K562 (cell line): ENCODE results near the gene VPS11. TPM values are rescaled to one million over a fixed set of nuclear protein-coding genes. Genes with fewer than 3 reads are reported as not detected.
A peak's percentile ranks its signal among the peaks of the same experiment; 100 is the strongest.

Source experiments
- ATF1 ChIP-seq, 2 experiments: fragments of 450-650 bp in 1 of 2; IDR thresholded peaks; 2 replicates each; pipeline ENCODE4 v1.6.1; 2016; ENCODE audit warnings: missing compliant biosample characterization in 1 of 2, missing genetic modification characterization in 1 of 2
- BRD4 ChIP-seq: fragments of 200-600 bp; sonication (generic); IDR thresholded peaks from 2 replicates; pipeline ENCODE4 v1.6.1; 2017; ENCODE audit warnings: inconsistent platforms
- CREB3L1 ChIP-seq: fragments of 450-650 bp; IDR thresholded peaks from 2 replicates; pipeline ENCODE4 v1.6.1; 2014; ENCODE audit warnings: low read depth, mild to moderate bottlenecking, moderate library complexity, borderline replicate concordance
- CTCF ChIP-seq, 3 experiments: IDR thresholded peaks in 2 of 3; conservative IDR thresholded peaks in 1 of 3; 2 replicates each; pipeline ENCODE4 v1.5.1; 2011 to 2012; ENCODE audit warnings: low read length in 3 of 3, mild to moderate bottlenecking in 3 of 3, control low read depth in 2 of 3, improper control_type of control experiment in 1 of 3, inconsistent platforms in 1 of 3, low read depth in 1 of 3, mixed read lengths in 1 of 3, moderate library complexity in 1 of 3; ENCODE audit not compliant: insufficient read depth in 2 of 3
- DEAF1 ChIP-seq: fragments of 450-650 bp; formaldehyde crosslinking; IDR thresholded peaks from 2 replicates; pipeline ENCODE4 v1.4.0; 2020; ENCODE audit warnings: mild to moderate bottlenecking, moderate library complexity
- GABPB1 ChIP-seq: sonication (generic); formaldehyde crosslinking; IDR thresholded peaks from 2 replicates; pipeline ENCODE4 v1.8.0; 2022; ENCODE audit warnings: mild to moderate bottlenecking, missing genetic modification reagents
- HDAC1 ChIP-seq, 2 experiments: fragments of 450-650 bp; IDR thresholded peaks; 2 replicates each; pipeline ENCODE4 v1.6.1; 2016 to 2017; ENCODE audit warnings: inconsistent platforms in 1 of 2, mild to moderate bottlenecking in 1 of 2, moderate library complexity in 1 of 2
- HMBOX1 ChIP-seq: sonication (generic); IDR thresholded peaks from 2 replicates; pipeline ENCODE4 v1.6.1; 2016
- MAZ ChIP-seq, 2 experiments: fragments of 450-650 bp in 1 of 2; sonication (generic) in 1 of 2; formaldehyde crosslinking; IDR thresholded peaks in 1 of 2; conservative IDR thresholded peaks in 1 of 2; 2 replicates each; pipeline versions ENCODE4 v1.4.0 to v1.5.0; 2020; ENCODE audit warnings: mild to moderate bottlenecking in 1 of 2, missing genetic modification reagents in 1 of 2
- NFXL1 ChIP-seq: fragments of 450-650 bp; formaldehyde crosslinking; IDR thresholded peaks from 2 replicates; pipeline ENCODE4 v1.4.0; 2021; ENCODE audit warnings: mild to moderate bottlenecking
- PHF21A ChIP-seq: fragments of 450-650 bp; IDR thresholded peaks from 2 replicates; pipeline ENCODE4 v1.6.1; 2017; ENCODE audit warnings: low read depth, borderline replicate concordance
- POLR2AphosphoS5 ChIP-seq: IDR thresholded peaks from 2 replicates; pipeline ENCODE4 v1.6.1; 2011; ENCODE audit warnings: mild to moderate bottlenecking, low read depth, low read length, moderate library complexity; ENCODE audit not compliant: control insufficient read depth, insufficient read depth
- RAD21 ChIP-seq, 2 experiments: fragments of 250-450 bp in 1 of 2; fragments of 450-650 bp in 1 of 2; sonication (Bioruptor Pico) in 1 of 2; formaldehyde crosslinking in 1 of 2; IDR thresholded peaks in 1 of 2; conservative IDR thresholded peaks in 1 of 2; 2 replicates each; pipeline versions ENCODE4 v1.4.0 to v1.8.0; 2020 to 2022; ENCODE audit warnings: mild to moderate bottlenecking in 2 of 2, moderate library complexity in 1 of 2
- RCOR1 ChIP-seq, 2 experiments: IDR thresholded peaks; 2 replicates each; pipeline ENCODE4 v1.6.1; 2012; ENCODE audit warnings: low read depth in 2 of 2, low read length in 2 of 2, borderline replicate concordance in 1 of 2, improper control_type of control experiment in 1 of 2
- SPI1 ChIP-seq: IDR thresholded peaks from 2 replicates; pipeline ENCODE4 v1.6.1; 2011; ENCODE audit warnings: low read depth, low read length, control low read depth, borderline replicate concordance
- TEAD1 ChIP-seq, 2 experiments: fragments of 450-650 bp in 1 of 2; sonication (generic) in 1 of 2; formaldehyde crosslinking; IDR thresholded peaks; 2 replicates each; pipeline versions ENCODE4 v1.4.0 to v1.8.0; 2020 to 2022; ENCODE audit warnings: mild to moderate bottlenecking in 2 of 2, missing genetic modification reagents in 1 of 2
- ZFP36 ChIP-seq: fragments of 150-350 bp; IDR thresholded peaks from 2 replicates; pipeline ENCODE4 v1.6.1; 2018; ENCODE audit warnings: low read length, low read depth; ENCODE audit not compliant: partially characterized antibody
- polyA plus RNA-seq, 8 experiments: library from polyadenylated mRNA; depleted of rRNA in 4 of 8; stranded (reverse) in 5 of 8; unstranded in 3 of 8; fragments of >200 nt; fragmentation: Nextera tagmentation in 2 of 8; fragmentation: Illumina TruSeq in 1 of 8; extraction: Ambion mirVana in 2 of 8; extraction: Trizol in 1 of 8; gene quantifications; 2 replicates each; pipeline versions ENCODE4 v1.2.1 to v1.2.3, GENCODE V29; 2011 to 2014; ENCODE audit warnings: inconsistent platforms in 1 of 8, missing spikeins in 1 of 8
- total RNA-seq, 7 experiments: library from RNA; depleted of rRNA in 6 of 7; stranded (reverse); fragments of >200 nt in 6 of 7; fragmentation: Illumina TruSeq in 2 of 7; extraction: Trizol in 2 of 7; gene quantifications; 2 replicates each; pipeline versions ENCODE4 v1.2.1 to v1.2.3, GENCODE V29; 2011 to 2021; ENCODE audit warnings: low replicate concordance in 1 of 7
- TF ChIP-seq, protein P1 (sequence below): sonication (generic); formaldehyde crosslinking; IDR thresholded peaks from 2 replicates; pipeline ENCODE4 v1.4.0; 2020; ENCODE audit warnings: mild to moderate bottlenecking, missing genetic modification reagents

The VPS11 gene
- total and polyA plus RNA-seq, 9 of the 15 experiments (the other 6 are each of a cell fraction or from before 2014, with no cell fraction given), result 14.1 to 35.5 (median 27.5) TPM

- TF ChIP-seq SPI1 (0 out of 2 replicates have a peak, but pooled peaks have one; percentile 15), BRD4 (0 out of 2 replicates have a peak, but pooled peaks have one; percentile 25), ZFP36 (peak; percentile 57), NFXL1 (no peak), HMBOX1 (no peak), CTCF (IDR thresholded peaks at IDR 0.05 in 2 of 3, conservative IDR thresholded peaks at IDR 0.05 in 1 of 3; ENCODE audit: insufficient read depth in 2 of 3, low read depth in 1 of 3, low read length in 3 of 3) (peak; percentile 73 to 81 (median 80)), POLR2AphosphoS5 (no peak), MAZ (CRISPR knock-in tag; conservative IDR thresholded peaks at IDR 0.05 in 1 of 2, IDR thresholded peaks at IDR 0.05 in 1 of 2) (0 out of 4 replicates have a peak, but pooled peaks of 1 of the 2 experiments have one; percentile 13), PHF21A (peak; percentile 96), HDAC1 (IDR thresholded peaks at IDR 0.05) (peak in 1 of 2 experiments; percentile 22; a peak in 1 of 4 replicates), RAD21 (CRISPR knock-in tag; conservative IDR thresholded peaks at IDR 0.05 in 1 of 2, IDR thresholded peaks at IDR 0.05 in 1 of 2) (peak; percentile 57 to 77), TEAD1 (CRISPR knock-in tag; IDR thresholded peaks at IDR 0.05) (peak in 1 of 2 experiments; percentile 47; a peak in 1 of 4 replicates), DEAF1 (CRISPR knock-in tag) (peak; percentile 54; the same call in 1 of the 2 replicates), CREB3L1 (no peak), ATF1 (CRISPR knock-in tag; IDR thresholded peaks at IDR 0.05) (no peak), ATF1 (tag; IDR thresholded peaks at IDR 0.05) (peak; percentile 20; the same call in 1 of the 2 replicates), RCOR1 (IDR thresholded peaks at IDR 0.05; ENCODE audit: borderline replicate concordance in 1 of 2, low read depth in 2 of 2, low read length in 2 of 2) (peak in 1 of 2 experiments; percentile 70; a peak in 1 of 4 replicates), GABPB1 (CRISPR knock-in tag) (peak; percentile 32; the same call in 1 of the 2 replicates)
- TF ChIP-seq, protein P1, sequence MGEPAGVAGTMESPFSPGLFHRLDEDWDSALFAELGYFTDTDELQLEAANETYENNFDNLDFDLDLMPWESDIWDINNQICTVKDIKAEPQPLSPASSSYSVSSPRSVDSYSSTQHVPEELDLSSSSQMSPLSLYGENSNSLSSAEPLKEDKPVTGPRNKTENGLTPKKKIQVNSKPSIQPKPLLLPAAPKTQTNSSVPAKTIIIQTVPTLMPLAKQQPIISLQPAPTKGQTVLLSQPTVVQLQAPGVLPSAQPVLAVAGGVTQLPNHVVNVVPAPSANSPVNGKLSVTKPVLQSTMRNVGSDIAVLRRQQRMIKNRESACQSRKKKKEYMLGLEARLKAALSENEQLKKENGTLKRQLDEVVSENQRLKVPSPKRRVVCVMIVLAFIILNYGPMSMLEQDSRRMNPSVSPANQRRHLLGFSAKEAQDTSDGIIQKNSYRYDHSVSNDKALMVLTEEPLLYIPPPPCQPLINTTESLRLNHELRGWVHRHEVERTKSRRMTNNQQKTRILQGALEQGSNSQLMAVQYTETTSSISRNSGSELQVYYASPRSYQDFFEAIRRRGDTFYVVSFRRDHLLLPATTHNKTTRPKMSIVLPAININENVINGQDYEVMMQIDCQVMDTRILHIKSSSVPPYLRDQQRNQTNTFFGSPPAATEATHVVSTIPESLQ (CRISPR knock-in tag), result no peak
These were observed 2.2 kb upstream of the VPS11 start (continued) for GRCh38 chr11:119065369-119065768.
